ENCODE data around the gene NHSL1.
A peak's percentile ranks its signal among the peaks of the same experiment; 100 is the strongest.

The NHSL1 gene

DNA sequence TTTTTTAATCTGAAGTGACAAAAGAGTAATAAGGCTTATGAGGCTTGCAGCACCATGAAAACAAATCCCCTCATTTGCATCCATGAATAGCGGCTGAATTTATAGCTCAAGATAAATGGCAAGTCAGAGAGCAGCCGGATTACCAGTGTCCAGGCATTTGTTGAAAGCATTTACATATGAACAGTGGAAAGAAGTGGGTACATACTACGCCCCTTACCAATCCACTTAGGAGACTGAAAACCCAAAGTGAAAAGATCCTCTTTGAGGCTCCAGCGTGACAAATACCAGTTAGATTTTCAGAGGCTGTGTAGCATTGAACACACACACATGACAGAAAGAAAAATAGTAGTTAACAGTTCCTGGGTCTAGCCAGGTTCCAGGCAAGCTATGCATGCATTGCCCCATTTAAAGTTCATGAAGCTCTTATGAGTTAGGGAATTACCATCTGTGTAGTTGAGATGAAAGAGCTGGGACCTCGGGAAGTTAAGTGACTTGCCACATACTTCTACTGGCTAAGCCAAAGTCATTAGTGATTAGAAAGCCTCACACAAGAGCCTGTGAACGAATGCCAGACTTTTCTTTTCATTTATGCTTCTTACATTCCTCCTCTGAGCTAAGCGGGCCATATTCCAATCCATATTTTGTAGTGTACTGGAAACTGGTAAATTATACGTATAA lies 28.3 kb upstream of the NHSL1 start:
- Mint-ChIP-seq H3K27me3 (ENCODE audit: low read depth, poor library complexity) (no peaks in the 10 kb centered on the region), H3K36me3 (ENCODE audit: low read depth) (peaks cover 19% of the 10 kb centered on the region), H3K4me1 (peaks cover 47% of the 10 kb centered on the region), H3K4me3 (peak overlapping the region; percentile 23), H3K27ac (no peak overlapping the region), H3K9me3 (peaks cover 6% of the 10 kb centered on the region)
- no peak for TF ChIP-seq CTCF (IDR thresholded peaks at IDR 0.05)
- DNase-seq: no peak

GRCh38 chr6:138526822-138527235 lies 27.5 kb upstream of the NHSL1 start:
- Mint-ChIP-seq H3K4me1 (peaks cover 47% of the 10 kb centered on the region), H3K27me3 (ENCODE audit: low read depth, poor library complexity) (no peaks in the 10 kb centered on the region), H3K9me3 (peaks cover 6% of the 10 kb centered on the region), H3K36me3 (ENCODE audit: low read depth) (peaks cover 17% of the 10 kb centered on the region), H3K4me3 (peak overlapping the region; percentile 36), H3K27ac (peak overlapping the region; percentile 79)
- DNase-seq: no peak
- TF ChIP-seq CTCF (IDR thresholded peaks at IDR 0.05): no peak

DNA sequence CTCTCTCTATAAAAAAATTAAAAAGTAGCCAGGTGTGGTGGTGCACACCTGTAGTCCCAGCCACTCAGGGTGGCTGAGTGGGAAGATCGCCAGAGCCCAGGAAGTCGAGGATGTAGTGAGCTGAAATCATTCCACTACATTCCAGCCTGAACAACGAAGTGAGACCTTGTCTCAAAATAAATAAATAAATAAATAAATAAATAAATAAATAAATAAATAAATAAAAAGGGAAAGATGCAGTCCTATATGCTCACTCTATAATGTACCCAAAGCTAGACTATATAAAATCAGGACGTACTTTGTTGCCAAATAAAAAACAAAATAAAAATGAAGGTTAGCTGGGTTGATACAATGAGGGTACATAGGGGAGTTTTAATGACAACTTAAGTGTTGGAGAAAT lies 26.1 kb upstream of the NHSL1 start:
- no peak overlapping the region for H3K27ac Mint-ChIP-seq
- TF ChIP-seq CTCF (IDR thresholded peaks at IDR 0.05): no peak
- H3K27me3 Mint-ChIP-seq (ENCODE audit: low read depth, poor library complexity): no peaks in the 10 kb centered on the region
- peaks cover 47% of the 10 kb centered on the region for H3K4me1 Mint-ChIP-seq
- DNase-seq: no peak
- no peak overlapping the region for H3K4me3 Mint-ChIP-seq
- H3K9me3 Mint-ChIP-seq: peaks cover 4% of the 10 kb centered on the region
- peaks cover 17% of the 10 kb centered on the region for H3K36me3 Mint-ChIP-seq (ENCODE audit: low read depth)

GRCh38 chr6:138524526-138524925 lies 25.2 kb upstream of the NHSL1 start:
- H3K4me3 Mint-ChIP-seq: no peak overlapping the region
- peaks cover 3% of the 10 kb centered on the region for H3K9me3 Mint-ChIP-seq
- H3K4me1 Mint-ChIP-seq: peaks cover 43% of the 10 kb centered on the region
- H3K27ac Mint-ChIP-seq: no peak overlapping the region
- peaks cover 16% of the 10 kb centered on the region for H3K36me3 Mint-ChIP-seq (ENCODE audit: low read depth)
- no peaks in the 10 kb centered on the region for H3K27me3 Mint-ChIP-seq (ENCODE audit: low read depth, poor library complexity)
- DNase-seq: no peak
- TF ChIP-seq CTCF (IDR thresholded peaks at IDR 0.05): no peak

DNA sequence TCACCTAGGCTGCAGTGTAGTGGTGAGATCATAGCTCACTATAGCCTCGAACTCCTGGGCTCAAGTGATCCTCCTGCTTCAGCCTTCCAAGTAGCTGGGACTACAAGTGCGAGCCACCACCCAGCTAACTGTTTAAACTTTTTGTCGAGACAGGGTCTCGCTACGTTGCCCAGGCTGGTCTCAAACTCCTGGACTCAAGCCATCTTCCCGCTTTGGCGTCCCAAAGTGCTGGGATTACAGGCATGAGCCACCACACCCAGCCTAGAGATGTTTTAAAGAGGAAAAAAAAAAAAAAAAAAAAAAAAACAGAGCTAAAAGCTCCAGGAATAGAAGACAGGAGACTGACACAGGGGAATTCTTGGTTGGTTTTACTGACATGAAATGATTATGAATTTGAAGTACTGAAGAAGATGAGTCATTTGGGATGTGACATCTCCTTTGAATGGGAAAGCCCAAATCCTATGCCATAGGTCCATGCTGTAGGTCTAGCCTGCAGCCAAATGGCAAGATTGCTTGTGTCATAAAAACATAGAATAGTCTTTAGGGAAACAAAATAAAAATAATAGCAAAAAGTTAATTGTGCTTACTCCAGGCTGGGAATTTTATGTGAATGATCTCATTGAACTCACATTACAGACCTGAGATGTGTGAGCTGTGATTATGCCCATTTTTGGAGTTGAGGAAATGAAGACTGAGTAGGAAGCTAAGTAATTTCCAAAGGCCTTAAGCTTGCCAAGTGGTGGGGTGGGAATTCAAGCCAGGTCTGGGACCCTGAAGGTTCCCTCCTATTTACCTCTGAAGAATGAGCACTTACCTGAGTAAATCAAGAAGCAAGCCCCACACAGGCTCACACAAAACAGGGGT lies 24.3 kb upstream of the NHSL1 start:
- H3K27ac Mint-ChIP-seq: no peak overlapping the region
- peaks cover 11% of the 10 kb centered on the region for H3K9me3 Mint-ChIP-seq
- no peaks in the 10 kb centered on the region for H3K27me3 Mint-ChIP-seq (ENCODE audit: low read depth, poor library complexity)
- H3K36me3 Mint-ChIP-seq (ENCODE audit: low read depth): peaks cover 24% of the 10 kb centered on the region
- H3K4me1 Mint-ChIP-seq: peaks cover 34% of the 10 kb centered on the region
- TF ChIP-seq CTCF (IDR thresholded peaks at IDR 0.05): no peak
- no peak for DNase-seq
- no peak overlapping the region for H3K4me3 Mint-ChIP-seq

Measured in nephron progenitor cell (in vitro differentiated cells).